NCI-H1436 treated with DMSO at 0.1 percent for 48 hours (cell line): Measurements from ENCODE around the gene PSMD1.
"Not testable (repeated sequence)": the region's sequence is repeated elsewhere in the genome, so short reads cannot be mapped to it uniquely, and the experiment has no call there.

Experiments
- DNase-seq: peaks from one replicate; lab custom pipeline; 2025; lab: John Stamatoyannopoulos, UW

Gene PSMD1

DNA sequence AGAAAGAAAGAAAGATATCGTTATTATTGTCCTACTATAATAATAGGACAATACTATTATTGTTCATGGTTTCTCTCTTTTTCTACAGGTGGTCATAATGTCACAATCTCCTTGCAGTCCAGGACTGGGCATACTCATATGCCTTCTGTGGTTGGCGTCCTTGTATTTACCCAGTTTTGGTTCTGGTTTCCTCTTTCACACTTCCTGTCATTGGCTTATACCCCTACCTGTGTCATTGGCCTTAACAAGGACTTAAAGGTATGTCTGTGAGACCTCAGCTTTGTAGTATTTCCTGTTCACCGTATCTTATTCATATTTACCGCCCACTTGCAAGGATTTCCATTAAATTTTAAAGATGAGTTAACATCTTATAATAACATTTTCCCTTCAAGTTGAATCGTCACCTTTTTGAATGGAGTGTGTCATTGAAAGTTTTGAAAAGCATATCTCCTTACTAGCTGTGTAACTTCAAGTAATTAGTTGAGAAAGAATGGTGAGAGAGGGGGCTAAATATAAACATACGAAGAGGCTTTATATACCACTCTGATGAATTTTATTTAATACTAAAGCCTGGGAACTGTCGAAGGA, 104.7 kb downstream of the PSMD1 start:
- DNase-seq = no peak

DNA sequence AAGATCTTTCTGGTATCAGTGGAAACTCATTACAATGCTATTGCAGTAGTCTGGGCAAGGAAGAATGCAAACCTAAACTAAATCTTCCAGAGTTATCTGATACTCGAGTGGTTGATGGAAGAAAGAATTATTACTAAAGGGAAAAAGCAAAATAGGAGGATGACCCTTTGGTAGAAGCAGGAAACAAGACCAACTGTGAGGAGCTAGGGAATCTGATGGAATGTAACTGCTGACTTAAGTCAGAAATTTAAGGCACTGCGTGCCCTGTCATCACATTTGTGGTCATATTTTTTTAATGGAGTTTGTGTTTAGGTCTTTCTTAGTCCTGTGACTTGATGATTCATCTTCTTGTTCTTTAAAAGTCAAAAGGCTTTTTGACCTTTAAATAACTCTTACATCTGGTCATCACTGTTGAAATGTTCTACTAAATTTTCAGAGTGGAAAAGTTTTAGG, 105.2 kb downstream of the PSMD1 start:
- no peak for DNase-seq

DNA sequence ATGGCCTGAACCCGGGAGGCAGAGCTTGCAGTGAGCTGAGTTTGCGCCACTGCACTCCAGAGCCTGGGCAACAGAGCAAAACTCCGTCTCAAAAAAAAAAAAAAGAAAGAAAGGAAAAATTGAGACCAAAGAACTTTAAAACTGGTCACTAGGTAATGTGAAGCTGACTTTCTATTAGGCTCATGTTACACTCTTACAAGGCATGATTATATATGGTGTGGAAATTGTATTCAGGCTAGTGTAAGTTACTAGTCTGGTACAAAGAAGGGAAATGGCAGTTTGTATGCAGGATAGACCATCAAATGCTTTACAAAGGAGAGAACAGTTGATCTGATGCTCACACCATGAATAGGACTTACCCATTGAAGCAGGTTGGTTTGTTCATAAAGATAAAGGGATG, 106.3 kb downstream of the PSMD1 start:
- no peak for DNase-seq

DNA sequence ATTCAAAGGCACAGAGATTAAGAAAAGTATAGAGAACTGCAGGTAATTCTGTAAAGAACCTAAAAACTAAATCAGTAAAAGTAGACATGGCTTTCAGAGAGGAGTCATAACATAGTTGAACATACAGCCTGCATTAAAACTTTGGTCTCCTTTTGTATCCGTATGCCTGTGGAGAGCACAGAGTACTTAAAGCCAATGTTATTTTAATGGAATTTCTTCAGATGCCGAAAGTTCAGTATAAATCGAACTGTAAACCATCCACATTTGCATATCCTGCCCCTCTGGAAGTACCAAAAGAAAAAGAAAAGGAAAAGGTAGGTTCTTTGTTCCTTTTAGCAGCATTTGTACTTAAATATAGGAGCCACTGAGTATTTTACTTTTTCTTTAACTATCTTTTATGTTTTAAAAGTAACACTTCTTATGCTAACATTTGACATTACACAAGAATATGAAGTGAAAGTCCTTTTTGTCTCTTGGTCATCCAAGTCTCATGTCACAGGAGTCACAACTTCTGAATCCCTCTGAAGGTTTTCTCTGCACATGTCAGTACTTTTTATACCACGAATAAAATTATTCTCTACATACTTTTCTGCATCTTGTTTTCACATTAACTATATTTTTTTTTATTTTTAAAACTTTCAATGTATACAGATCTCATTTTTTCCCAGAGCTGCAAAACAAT, 106.9 kb downstream of the PSMD1 start:
- no peak for DNase-seq

DNA sequence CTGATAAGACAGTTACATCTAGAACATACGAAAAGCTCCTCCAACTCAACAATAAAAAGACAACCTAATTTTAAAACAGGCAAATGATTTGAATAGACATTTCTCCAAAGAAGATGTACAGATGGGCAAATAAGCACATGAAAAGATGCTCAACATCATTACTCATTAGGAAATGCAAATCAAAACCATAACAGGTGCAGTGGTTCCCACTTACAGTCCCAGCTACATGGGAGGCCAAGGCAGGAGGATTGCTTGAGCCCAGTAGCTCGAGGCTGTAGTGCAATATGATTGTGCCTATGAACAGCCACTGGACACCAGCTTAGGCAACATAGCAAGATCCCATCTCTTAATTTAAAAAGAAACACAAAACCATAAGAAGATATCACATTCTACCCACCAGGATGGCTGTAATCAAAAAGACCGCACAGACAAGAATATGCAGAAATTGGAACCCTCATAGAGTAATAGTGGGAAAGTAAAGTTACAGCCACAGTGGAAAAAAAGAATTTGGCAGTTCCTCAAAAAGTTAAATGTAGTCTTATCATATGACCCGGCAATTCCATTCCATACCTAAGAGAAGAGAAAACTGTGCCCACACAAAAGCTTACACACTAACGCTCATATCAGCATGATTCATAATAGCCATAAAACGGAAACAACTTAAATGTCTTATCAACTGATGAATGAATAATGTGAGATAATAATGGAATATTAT, 111.2 kb downstream of the PSMD1 start:
- no peak for DNase-seq

DNA sequence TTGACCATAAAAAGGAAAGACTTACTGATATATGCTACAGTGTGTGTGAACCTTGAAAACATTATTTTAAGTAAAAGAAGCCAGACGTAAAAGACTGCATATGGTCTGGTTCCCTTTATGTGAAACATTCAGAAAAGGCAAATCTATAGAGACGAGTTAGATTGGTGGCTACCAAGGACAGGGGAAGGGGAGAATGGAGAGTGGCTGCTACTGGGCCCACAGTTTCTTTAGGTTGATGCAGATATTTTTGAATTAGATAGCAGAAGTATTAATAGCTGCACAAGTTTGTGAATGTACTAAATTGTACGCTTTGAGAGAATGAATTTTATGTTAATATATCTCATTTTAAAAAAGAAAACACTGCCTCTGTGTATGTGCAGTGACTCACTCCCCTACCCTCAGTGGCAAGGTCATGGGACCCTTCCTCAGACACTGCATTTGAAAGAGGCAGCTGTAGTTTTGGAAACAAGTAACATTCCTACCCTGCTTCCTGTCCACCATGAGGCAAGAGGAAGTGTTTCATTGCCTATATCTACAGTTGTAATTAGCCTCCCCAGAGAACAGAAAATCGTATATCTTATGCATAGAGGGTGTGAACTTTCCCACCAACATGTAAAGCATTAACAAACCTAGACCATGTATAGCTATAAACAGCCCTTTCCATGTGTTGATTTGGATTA, 111.9 kb downstream of the PSMD1 start:
- no peak for DNase-seq

DNA sequence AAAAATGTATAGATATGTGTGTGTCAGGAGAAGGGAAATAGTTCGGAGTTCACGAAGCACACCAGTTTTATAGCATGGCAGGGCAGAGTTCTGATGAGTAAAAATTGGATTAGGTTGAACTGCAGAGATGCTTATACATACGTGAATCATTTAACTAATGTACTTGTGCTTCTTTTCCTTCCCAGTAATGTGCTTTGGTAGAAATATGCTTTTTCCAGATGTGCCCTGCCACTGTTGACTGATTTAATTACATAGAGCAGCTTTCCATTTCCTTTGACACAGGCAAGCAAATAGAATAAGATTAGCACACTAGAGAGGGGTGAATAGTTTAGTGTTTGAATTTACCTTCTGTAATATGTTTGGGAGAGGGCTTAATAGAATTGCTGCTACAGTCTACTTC, 112.8 kb downstream of the PSMD1 start:
- no peak for DNase-seq

DNA sequence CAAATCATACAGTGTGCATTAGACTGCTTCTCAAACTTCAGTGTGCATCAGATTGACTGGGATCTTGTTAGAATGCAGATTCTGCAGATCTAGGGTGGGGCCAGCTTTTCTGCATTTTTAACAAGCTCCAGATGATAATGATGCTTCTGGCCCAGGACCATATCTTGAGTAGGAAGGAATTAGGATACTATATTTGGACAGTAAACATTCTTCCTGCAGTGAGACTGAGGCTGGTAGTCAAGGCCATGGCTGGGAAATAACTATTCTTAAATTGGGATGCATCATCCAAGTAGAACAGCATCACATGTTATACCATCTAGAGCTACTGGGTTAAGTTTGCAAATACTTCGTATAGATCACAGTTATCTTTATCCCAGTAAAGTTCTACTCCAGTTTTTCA, 113.4 kb downstream of the PSMD1 start:
- no peak for DNase-seq

DNA sequence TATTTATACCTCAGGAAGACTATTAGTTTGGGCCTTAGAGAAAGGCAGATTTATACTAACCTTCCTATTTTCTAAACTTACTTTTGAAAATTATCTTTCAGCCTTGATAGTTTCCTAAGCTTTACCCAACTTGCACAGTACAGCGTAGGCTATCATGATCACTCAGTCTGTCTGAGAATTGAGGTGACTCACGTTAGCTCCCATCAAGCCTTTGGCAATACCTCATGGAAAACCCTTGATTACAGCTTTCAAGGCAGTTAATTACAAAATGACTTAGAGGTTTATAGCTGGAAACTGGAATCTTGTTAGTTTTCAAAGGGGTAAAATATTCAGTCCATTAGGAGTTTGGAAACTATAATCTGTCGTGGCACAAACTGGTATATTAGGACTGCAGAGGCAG, 115.4 kb downstream of the PSMD1 start:
- DNase-seq = no peak

DNA sequence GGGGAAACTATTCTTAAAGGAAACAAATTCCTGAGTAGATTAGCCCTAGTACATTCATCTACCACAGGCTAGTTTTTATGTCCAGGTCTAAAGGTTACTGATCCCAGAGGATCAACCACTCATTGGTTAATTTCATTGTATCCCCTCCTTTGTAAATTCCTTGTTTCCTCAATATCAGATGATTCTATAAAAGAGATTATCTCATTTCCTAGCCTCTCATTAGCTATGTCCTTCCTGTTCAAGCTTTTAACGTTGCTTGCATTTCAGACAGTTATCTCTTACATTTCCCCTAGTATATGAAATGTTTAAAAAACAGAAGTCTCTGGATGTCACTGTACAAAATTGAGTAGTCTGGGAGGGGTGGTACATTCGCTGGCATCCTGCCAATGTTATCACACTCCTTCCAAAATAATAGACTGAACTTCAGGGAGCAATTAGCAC, 117.6 kb downstream of the PSMD1 start:
- no peak for DNase-seq

DNA sequence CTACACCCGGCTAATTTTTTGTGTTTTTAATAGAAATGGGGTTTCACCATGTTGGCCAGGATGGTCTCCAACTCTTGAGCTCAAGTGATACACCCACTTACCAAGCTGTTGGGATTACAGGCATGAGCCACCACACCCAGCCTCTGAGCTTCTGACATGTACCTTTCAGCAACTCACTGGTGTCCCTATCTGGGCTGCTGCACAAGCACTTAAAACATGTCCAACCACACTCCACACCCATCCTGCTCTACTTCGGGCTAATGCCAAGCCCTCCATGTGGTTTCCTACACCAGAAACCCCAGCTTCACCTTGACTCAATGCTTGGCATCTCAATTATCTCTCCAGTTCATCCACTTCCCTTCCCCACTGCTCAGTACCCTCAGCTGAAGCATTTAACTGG, 119.4 kb downstream of the PSMD1 start:
- DNase-seq = no peak

DNA sequence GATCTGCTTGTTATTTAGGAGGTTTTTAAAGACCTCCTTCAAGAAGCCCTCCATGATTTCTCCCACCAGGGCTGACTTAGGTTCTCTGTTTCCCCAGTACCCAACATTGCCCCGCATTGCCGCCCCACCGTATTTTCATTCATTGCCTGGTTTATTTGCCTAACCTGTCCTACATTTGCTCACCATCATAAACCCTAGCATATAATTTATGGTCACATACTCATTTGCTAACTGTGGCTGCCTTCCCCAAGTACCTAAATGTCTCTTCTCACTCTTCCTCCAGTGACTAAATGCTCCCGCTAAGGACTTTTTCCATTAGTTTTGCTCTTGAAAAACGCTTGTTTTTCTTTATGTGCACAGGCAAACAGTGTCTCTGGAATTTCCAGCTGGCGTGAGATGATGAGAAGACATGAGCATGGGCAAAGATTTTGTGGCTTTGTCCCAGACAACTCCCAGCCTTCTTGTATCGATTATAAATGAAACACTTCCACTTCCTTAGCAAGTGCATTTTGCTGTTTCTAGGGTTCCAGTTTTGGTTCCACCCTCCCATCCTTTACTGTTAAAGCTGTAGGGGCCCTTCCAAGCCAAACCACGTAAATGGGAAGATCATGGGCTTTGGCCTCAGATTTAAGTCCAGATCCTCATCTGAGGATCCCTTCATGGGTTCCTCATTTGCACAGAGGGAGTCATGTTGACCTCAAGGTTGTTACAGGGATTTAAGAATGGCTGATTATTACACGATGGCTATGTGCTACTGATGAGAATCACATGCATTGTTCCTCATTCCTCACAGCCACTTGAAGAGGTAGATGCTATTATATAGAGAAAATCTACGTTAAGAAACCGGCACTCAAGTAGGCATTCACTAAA, 120.7 kb downstream of the PSMD1 start:
- no peak for DNase-seq

DNA sequence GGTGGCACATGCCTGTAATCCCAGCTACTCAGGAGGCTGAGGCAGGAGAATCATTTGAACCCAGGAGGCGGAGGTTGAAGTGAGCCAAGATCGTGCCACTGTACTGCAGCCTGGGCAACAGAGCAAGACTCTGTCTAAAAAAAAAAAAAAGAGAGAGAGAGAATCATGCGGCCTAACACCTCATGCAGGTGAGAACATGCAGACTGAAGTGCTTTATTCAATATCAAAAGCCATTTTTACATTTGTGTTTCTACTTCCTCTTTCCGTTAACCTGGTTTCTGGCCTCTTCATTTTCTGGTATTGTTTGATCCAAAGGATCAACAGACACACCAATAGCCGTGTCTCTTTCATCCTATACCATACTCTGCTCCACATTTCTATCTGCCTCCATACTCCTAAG, 122.1 kb downstream of the PSMD1 start:
- DNase-seq = not testable (repeated sequence)

DNA sequence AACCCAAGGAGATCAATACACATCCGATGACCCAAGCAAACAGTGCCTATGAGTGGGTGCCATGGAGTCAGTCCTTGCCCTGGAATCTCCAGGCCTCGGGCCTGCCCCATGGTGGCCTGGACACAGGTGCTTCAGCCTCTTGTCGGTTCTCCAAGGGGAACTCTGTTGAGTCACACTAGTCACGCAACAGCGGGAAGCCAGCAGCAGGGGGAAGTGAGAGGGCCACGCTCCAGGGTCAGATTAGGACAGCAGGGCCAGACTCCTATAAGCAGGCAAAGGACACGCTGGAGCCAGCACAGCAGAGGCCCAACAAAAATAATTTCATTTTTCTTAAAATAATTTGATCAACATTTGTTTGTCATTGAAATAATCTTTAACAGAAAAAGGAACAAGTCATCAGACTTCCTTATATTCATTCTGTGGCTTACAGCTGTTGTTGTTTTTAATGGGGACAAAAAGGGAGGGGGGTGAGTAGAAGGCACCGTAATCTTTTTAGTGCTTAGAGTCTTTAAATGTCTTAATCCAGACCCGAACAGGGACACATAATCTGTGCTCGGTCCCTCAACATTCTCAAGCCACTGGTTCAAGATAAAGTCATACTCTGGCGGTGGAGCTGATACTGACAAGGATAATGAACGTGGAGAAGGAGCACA, 125.3 kb downstream of the PSMD1 start:
- DNase-seq = no peak

DNA sequence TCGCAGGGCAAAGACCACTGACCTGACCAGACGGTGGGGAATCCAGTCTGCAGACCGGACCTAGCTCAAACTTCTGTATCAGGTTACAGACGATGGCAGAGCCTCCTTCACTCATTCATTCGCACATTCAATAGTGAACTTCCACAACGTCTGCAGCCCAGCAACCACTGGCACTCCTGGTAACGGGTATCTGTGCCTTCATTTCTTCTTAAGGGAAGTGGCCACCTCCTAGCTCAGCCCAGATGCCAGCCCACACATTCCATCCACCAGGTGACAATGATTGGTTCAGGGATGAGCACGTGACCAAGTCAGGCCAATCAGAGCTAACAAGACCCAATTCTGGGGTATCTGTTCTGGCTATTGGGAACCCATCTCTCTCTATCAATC, 125.8 kb downstream of the PSMD1 start:
- no peak for DNase-seq

DNA sequence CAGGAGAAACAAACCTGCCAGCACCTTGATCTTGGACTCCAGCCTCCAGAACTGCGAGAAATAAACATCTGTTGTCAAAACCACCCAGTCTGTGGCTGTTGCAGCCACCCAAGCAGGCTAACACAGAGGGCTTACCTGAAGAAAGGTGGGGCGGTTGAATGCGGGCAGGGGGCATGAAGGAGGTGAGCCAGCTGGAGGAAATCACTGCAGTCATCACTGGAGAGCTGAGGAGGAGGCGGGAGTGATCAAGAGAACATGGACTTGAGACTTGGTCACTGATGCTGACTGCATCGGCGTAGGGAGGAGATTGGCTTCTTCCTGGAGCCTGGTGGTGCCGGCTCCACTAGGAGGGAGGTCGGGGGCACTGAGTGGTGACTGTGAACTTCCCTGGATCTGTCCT, 127.2 kb downstream of the PSMD1 start:
- DNase-seq = no peak

DNA sequence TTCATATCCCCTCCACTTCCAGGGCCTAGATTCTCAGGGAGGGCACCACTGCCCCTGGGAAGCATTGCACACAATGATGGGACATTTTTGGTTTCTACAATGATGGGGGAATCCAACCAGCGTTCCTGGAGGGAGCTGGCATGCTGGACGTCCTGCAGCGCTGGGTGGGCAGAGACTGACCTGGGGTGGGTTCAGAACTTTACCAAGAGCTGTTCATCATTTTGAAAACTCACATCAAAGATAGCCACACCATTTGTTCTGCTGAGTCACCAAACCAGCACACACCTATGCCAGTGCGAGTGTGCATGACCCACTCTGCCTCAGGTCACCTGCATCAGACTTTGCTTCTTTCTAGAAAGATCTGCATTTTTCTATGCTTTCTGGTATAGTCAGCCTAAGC, 127.7 kb downstream of the PSMD1 start:
- no peak for DNase-seq

DNA sequence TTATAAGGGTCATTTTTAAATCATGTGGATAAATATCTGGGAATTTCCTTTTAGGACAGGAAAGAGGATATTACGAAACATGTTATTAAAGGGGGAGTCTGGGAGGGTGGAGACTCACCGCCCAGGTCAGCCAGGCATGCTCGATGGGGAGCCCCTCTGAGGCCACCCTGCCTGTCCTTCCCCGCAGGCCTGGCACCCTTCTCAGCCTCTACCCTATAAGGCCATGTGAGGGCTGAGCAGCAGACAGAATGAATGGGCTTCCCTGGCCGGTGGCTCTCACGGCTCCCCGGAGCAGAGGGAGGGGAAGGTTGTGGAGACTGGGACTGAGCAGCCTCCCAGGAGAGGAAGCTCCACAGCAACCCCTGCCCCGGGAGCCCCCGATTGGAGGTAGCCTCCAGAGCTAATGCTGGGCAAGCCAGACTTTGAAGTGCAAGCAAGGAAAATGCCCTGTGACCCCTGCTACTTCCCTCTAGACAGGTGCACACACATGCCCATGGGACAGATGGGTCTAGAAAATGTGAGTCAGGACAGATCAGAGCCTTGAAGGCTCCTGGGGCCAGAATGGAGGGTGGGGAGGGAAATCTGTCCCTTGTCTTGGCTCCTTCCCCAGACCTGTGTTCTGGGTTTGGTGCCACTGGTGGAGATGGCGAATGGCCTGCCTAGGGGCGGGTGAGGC, 128.5 kb downstream of the PSMD1 start:
- DNase-seq = no peak

DNA sequence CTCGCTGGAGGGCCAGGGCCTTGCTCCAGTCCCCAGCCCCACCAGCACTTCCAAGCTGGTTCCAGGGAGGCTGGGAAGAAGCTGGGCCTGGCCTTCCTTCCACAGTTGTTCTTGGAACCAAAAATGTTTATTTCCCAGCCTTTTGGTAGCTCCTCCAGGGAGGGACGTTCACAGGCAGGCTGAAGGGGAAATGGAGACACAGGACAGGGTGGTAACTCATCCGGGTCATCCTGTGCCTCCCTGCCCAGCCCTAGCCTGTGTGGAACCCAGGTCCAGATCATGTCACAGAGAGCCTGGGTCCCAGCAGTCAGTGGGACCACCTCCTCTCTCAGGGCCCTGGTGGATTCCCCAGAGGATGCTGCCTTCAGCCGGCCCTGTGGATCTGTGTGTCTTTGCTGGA, 129.2 kb downstream of the PSMD1 start:
- no peak for DNase-seq

DNA sequence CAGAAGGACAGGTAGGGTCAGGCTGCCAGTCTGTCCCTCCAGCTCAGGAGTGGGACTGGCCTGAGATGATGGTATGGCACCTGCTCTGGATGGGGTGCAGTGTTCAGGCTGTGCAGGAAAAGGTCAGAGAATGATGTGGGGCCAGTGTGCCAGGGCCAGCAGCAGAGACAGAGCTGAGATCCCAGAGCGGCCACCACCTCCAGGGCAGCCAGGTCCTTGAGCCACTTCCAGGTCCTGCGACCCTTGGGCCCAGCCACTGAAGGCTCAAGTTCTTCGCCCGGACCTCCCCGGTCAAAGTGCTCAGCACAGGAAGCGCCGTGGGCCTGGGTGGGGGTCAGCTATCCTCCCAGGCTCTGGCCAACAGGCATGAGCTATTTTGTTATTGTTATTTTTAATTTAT, 129.7 kb downstream of the PSMD1 start:
- DNase-seq = no peak
